Measurements from ENCODE around the gene SGPP1. TPM values are rescaled to one million over a fixed set of nuclear protein-coding genes. Genes with fewer than 3 reads are reported as not detected.
A peak's percentile ranks its signal among the peaks of the same experiment; 100 is the strongest.

SGPP1 gene
- total RNA-seq, 1 experiment from 2014 or later: 17.7 TPM

- no peak for TF ChIP-seq ELF1 (IDR thresholded peaks at IDR 0.05; ENCODE audit: borderline replicate concordance, low read depth)
- TF ChIP-seq TCF7L2 (IDR thresholded peaks at IDR 0.05; ENCODE audit: borderline replicate concordance, extremely low read depth, insufficient read depth, insufficient read length): no peak
- TF ChIP-seq EZH2 (IDR thresholded peaks at IDR 0.05): no peak
- TF ChIP-seq SRF (IDR thresholded peaks at IDR 0.05; ENCODE audit: low read depth): no peak
Observed at GRCh38 chr14:63757211-63757610, 29.3 kb upstream of the SGPP1 start (continued).

- Histone ChIP-seq H3K9me3 (ENCODE audit: control insufficient read depth in 1 of 2, insufficient read depth in 1 of 2, low read depth in 1 of 2, low read length in 2 of 2) (no peaks in the 10 kb centered on the region), H3K27me3 (ENCODE audit: insufficient read depth, low read length) (no peaks in the 10 kb centered on the region), H3K9me2 (ENCODE audit: insufficient read depth) (no peaks in the 10 kb centered on the region), H3K79me2 (ENCODE audit: insufficient read depth, low read length) (no peaks in the 10 kb centered on the region), H2AFZ (ENCODE audit: low read depth, low read length, poor library complexity, severe bottlenecking) (peak overlapping the region; percentile 71), H3K36me3 (ENCODE audit: control insufficient read depth in 1 of 2, insufficient read depth in 2 of 2, low read length in 2 of 2) (no peaks in the 10 kb centered on the region), H3K27ac (ENCODE audit: low read depth, low read length) (no peak overlapping the region), H3K4me1 (ENCODE audit: control insufficient read depth in 1 of 2, insufficient read depth in 2 of 2, low read length in 2 of 2) (peaks cover 4 to 14% of the 10 kb centered on the region in 2 experiments; a peak in 3 of 4 replicates), H3K9ac (ENCODE audit: low read length) (no peak overlapping the region), H3K4me2 (ENCODE audit: low read length) (no peak overlapping the region), H4K20me1 (ENCODE audit: insufficient read depth) (no peaks in the 10 kb centered on the region), H3K4me3 (replicated peaks in 1 of 2; ENCODE audit: low read depth in 1 of 2, low read length in 2 of 2) (no peak overlapping the region)
- no peak for ATAC-seq
- TF ChIP-seq SRF (IDR thresholded peaks at IDR 0.05; ENCODE audit: low read depth) (no peak), JUND (IDR thresholded peaks at IDR 0.05) (no peak), POLR2A (IDR thresholded peaks at IDR 0.05; ENCODE audit: borderline replicate concordance, extremely low read depth, insufficient read depth, insufficient read length) (no peak), ATF3 (IDR thresholded peaks at IDR 0.05) (no peak), TCF7L2 (IDR thresholded peaks at IDR 0.05; ENCODE audit: borderline replicate concordance, extremely low read depth, insufficient read depth, insufficient read length) (no peak), EZH2phosphoT487 (IDR thresholded peaks at IDR 0.05; ENCODE audit: borderline replicate concordance) (no peak), POLR2AphosphoS5 (IDR thresholded peaks at IDR 0.05; ENCODE audit: low read depth, low read length) (no peak), REST (IDR thresholded peaks at IDR 0.05; ENCODE audit: low read depth) (no peak), CEBPB (IDR thresholded peaks at IDR 0.05; ENCODE audit: low read depth) (no peak), EGR1 (IDR thresholded peaks at IDR 0.05; ENCODE audit: low read depth) (no peak), ZNF274 (IDR thresholded peaks at IDR 0.05; ENCODE audit: low read depth, low read length) (no peak), SP1 (IDR thresholded peaks at IDR 0.05; ENCODE audit: low read depth) (no peak), ELF1 (IDR thresholded peaks at IDR 0.05; ENCODE audit: borderline replicate concordance, low read depth) (no peak), MAX (IDR thresholded peaks at IDR 0.05) (no peak), SIN3A (IDR thresholded peaks at IDR 0.05; ENCODE audit: low read depth) (no peak), ZFX (IDR thresholded peaks at IDR 0.05) (no peak), RAD21 (IDR thresholded peaks at IDR 0.05; ENCODE audit: low read depth) (no peak), YY1 (IDR thresholded peaks at IDR 0.05; ENCODE audit: extremely low read depth, insufficient replicate concordance, low read depth, low read length) (no peak)
- RAD21 ChIA-PET (ENCODE audit: low non-redundant PET in 1 of 2, low total read pairs in 2 of 2, uncharacterized antibody in 2 of 2, unreplicated experiment in 2 of 2): no interaction called here
- no peak for DNase-seq (ENCODE audit: low read depth, low spot score)
- intact Hi-C loops (cut with micrococcal nuclease): no loop called here
- BruUV-seq (replicated peaks): no TSS peak
- POLR2A ChIA-PET: no interaction called here
- CTCF ChIA-PET: no interaction called here
Observed at GRCh38 chr14:63752449-63753169, 24.7 kb upstream of the SGPP1 start.

Measured in HCT116 (cell line).